Measurements from ENCODE around the gene PPIF. TPM values are rescaled to one million over a fixed set of nuclear protein-coding genes. Genes with fewer than 3 reads are reported as not detected.

Gene PPIF
- total and polyA plus RNA-seq, 2 donors (not counting 3 experiments of a cell fraction or from before 2014, with no cell fraction given): 50.7 to 51.2 TPM

- Histone ChIP-seq H3K9ac (replicated peaks; ENCODE audit: extremely low read depth, insufficient read depth, low read length) (no peak overlapping the region), H3K9me3 (replicated peaks; ENCODE audit: control insufficient read depth, insufficient read depth, low read length) (no peaks in the 10 kb centered on the region), H3K27ac (ENCODE audit: insufficient read depth, low read depth, low read length) (no peak overlapping the region), H3K36me3 (ENCODE audit: control insufficient read depth in 2 of 2, extremely low read depth in 1 of 2, insufficient read depth in 2 of 2, low read length in 2 of 2) (peaks cover 3 to 75% of the 10 kb centered on the region in 2 experiments), H3K4me1 (ENCODE audit: control insufficient read depth, extremely low read depth, insufficient read depth, low read length) (peaks cover 8% of the 10 kb centered on the region), H3K9me1 (replicated peaks; ENCODE audit: control insufficient read depth, extremely low read depth, insufficient read depth, low read length) (no peaks in the 10 kb centered on the region), H3K27me3 (ENCODE audit: control insufficient read depth in 2 of 2, insufficient read depth in 2 of 2, low read length in 2 of 2) (no peaks in the 10 kb centered on the region), H3K4me3 (replicated peaks in 1 of 3; ENCODE audit: insufficient read depth in 1 of 3, low read depth in 1 of 3, low read length in 3 of 3) (no peak overlapping the region), H3K4me2 (ENCODE audit: insufficient read depth, low read length) (no peak overlapping the region), H4K20me1 (replicated peaks; ENCODE audit: control insufficient read depth, extremely low read depth, insufficient read depth, low read length) (no peaks in the 10 kb centered on the region), H2AFZ (ENCODE audit: low read depth, low read length) (no peak overlapping the region), H3K79me2 (ENCODE audit: control insufficient read depth, insufficient read depth, low read length) (no peaks in the 10 kb centered on the region)
- dilution Hi-C loops (cut with MboI; ENCODE audit: extremely low pct_ligation_motif_present, low sequenced_read_pairs): no loop called here
- BruUV-seq (replicated peaks): no TSS peak
- intact Hi-C loops (cut with micrococcal nuclease): no loop called here
- FAIRE-seq: peak; percentile 88
- POLR2A ChIA-PET: no interaction called here
- TF ChIP-seq JUN (IDR thresholded peaks at IDR 0.05; ENCODE audit: borderline replicate concordance, insufficient read depth, insufficient read length, low read depth) (peak; percentile 35), CTCF (IDR thresholded peaks at IDR 0.05; ENCODE audit: extremely low read depth in 1 of 2, insufficient read depth in 1 of 2, low read depth in 1 of 2, low read length in 2 of 2) (no peak), MYC (IDR thresholded peaks at IDR 0.05; ENCODE audit: low read depth, low read length) (no peak), POLR2A (IDR thresholded peaks at IDR 0.05; ENCODE audit: low read depth, low read length) (no peak), FOS (IDR thresholded peaks at IDR 0.05; ENCODE audit: borderline replicate concordance, insufficient read depth, low read length) (peak; percentile 73)
- TF ChIP-seq, protein P1, sequence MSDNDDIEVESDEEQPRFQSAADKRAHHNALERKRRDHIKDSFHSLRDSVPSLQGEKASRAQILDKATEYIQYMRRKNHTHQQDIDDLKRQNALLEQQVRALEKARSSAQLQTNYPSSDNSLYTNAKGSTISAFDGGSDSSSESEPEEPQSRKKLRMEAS (IDR thresholded peaks at IDR 0.05; ENCODE audit: insufficient read depth, insufficient read length): no peak
- DNase-seq (ENCODE audit: low read depth, low spot score): peak; percentile 62
- CTCF ChIA-PET: no interaction called here
Observed at GRCh38 chr10:79298403-79299244, 48.6 kb upstream of the PPIF start.
